GM12891 (cell line): ENCODE measurements around the gene LPA.

Experiments used
- POLR2A ChIP-seq: IDR thresholded peaks from 2 replicates; pipeline ENCODE4 v1.6.1; 2011; ENCODE audit warnings: low read depth, low read length, control low read depth
- POLR2AphosphoS5 ChIP-seq: IDR thresholded peaks from 2 replicates; pipeline ENCODE4 v1.6.1; 2011; ENCODE audit warnings: low read depth, low read length, control low read depth
- POU2F2 ChIP-seq: IDR thresholded peaks from 2 replicates; pipeline ENCODE4 v1.6.1; 2011; ENCODE audit warnings: low read depth, mild to moderate bottlenecking, control low read depth, low read length, moderate library complexity
- SPI1 ChIP-seq: IDR thresholded peaks from 2 replicates; pipeline ENCODE4 v1.6.1; 2011; ENCODE audit warnings: low read depth, low read length, control low read depth
- TAF1 ChIP-seq: IDR thresholded peaks from 2 replicates; pipeline ENCODE4 v1.6.1; 2011; ENCODE audit warnings: low read depth, low read length, control low read depth

GRCh38 chr6:160523223-160523622 lies 140.9 kb downstream of the LPA start:
- no peak for TF ChIP-seq POLR2AphosphoS5
- TF ChIP-seq POLR2A = no peak
- no peak for TF ChIP-seq POU2F2
- TF ChIP-seq SPI1 = no peak
- no peak for TF ChIP-seq TAF1
